NCI-H2107 treated with DMSO at 0.1 percent for 48 hours (cell line): ENCODE data around the gene TUB.

Experiments
- DNase-seq: peaks from one replicate; lab custom pipeline; 2025; ENCODE audit not compliant: unreplicated experiment; lab: John Stamatoyannopoulos, UW

Gene TUB

DNA sequence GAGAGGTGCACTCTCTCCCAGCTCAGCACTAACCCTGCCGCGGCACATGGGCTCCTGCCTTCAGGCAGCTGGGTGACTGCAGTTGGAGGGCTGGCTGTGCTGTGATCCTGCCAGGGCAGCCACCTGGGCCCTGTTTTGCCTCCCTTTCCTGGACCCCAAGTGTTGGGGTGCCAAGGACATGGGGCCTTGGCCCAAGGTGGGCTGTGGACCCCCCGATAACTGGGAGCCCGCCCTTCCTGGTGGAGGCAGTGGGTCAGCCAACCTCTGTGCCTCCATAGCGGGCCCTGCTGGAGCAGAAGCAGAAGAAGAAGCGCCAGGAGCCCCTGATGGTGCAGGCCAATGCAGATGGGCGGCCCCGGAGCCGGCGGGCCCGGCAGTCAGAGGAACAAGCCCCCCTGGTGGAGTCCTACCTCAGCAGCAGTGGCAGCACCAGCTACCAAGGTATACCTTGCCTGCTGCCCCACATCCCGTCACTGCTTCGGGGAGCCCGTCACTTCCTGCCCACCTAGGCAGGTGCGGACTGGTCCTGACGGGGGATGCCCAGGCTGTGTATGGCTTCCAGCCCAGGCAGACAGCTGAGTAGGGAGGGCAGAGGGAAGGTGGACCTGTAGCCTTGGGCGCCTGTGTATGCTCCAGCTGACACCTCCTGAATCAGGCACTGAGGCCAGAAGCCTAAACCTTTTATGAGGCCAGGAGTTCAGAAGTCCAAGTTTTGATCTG, 8.9 kb downstream of the TUB start:
- DNase-seq, result no peak

DNA sequence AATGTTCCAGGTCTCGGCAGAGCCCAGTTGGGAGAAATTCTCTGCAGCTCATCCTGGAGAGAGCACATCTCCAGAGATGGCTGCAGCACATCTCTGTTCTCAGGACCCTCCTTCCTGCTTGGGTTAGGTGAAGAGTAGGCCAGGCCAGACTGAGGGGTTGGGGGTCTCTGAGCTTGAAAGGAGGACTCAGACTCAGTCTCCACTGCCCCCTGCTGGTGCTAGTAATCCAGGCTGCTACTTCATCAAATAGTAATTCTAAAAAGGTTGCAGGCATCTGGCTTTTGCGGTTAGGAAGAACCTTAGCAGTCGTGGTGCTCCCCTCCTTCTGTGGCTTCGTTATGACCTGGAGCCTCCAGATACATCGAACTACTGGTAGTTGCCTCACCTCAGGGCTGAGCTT, 9.7 kb downstream of the TUB start:
- peak; percentile 22 for DNase-seq

DNA sequence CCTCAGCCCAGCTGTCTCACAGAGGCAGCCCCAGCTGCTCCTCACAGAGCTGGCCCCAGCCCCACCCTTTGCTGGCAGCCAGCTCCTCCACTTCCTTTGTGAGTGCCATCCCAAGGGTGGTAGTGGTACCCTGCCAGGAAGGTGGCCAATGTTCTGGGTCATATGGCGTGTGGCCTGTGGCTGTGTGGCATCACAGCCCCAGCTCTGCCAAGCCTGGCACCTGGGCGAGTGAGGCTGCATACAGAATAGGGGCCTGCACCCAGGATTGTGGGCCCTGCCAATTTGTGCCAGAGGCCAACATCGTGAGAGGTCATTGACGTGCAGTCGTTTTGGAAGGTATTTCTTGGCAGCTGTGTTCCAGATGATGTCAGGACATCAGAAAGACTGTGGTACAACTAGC, 10.7 kb downstream of the TUB start:
- no peak for DNase-seq

DNA sequence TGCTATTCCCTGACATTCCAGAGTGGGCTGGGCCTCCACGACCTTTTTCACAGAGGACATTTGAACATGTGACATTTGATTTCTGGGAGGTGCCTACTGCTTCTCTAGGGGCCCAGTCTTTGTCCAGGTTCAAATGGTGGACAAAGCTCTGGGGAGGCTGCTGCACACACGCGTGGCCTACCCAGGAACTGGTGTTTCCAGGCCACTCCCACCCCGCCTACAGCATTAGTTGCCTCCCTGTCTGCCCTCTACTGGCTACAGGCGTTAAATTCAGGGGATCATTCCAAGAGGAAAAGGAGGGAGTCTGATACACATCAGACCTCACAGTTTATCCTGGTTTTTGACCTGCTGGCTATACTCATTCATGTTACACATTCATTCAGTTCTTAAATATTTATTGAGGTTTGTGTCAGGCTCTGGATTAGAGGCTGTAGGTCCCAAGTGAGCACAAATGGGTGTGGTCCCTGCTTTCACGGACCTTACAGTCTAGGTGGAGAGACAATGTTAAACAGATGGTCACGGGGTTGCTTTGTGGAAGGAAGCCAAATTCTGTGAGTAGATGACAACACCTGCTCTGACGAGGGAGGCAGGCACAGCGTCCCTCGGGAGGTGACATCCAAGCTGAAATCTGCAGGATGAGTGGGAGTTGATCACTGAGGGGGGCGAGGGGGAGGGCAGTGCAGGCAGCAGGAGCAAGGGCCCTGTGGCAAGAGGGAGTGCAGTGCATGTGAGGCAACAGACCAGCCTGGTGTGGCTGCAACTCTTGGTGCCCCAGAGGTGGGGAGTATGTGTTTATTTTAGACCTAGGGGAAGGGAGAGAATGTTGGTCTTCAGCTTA, 11.8 kb downstream of the TUB start:
- DNase-seq, result peak; percentile 67

DNA sequence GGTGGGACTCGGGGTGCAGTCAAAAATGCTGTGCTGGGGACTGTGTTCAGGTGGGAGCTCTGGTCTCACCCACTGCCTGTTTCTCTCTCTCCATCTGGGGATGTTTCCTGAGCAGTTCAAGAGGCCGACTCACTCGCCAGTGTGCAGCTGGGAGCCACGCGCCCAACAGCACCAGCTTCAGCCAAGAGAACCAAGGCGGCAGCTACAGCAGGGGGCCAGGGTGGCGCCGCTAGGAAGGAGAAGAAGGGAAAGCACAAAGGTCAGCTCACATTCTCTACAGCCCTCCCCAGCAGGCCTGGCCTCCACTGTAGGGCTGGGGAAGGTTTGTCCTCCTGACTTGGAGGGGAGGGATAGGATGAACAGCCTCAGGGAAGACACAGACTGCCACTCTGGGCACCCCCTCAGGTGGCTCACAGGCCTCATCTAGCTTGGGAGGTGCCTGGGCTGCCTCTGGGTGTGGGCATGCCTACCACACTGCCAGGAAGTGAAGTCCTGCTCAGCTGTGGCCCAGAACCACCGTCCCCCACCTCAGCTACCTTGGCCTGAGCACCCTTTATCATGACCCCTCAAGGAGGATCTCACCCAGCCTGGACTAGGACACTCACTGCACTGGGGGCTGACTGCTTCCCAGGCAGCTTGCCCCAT, 13.0 kb downstream of the TUB start:
- no peak for DNase-seq

DNA sequence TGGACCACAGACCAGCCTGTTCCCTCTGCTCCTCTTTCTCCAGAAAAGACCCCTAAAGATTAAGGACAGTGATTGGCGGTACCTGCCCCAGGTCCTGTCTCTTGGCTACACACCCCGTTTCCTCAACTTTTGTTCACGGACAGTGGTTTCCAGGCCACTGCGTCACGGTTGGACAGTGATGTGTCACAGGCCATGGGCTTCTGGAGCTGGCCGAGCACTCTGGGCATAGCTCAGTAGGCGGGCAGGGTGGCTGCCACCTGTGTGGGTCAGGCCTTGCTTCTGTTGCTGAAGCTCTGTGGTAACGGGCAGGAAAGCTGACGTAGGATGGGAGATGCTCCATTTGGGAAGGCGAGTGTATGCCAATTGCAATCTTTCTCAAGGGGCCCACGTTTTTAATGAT, 13.6 kb downstream of the TUB start:
- DNase-seq, result no peak

DNA sequence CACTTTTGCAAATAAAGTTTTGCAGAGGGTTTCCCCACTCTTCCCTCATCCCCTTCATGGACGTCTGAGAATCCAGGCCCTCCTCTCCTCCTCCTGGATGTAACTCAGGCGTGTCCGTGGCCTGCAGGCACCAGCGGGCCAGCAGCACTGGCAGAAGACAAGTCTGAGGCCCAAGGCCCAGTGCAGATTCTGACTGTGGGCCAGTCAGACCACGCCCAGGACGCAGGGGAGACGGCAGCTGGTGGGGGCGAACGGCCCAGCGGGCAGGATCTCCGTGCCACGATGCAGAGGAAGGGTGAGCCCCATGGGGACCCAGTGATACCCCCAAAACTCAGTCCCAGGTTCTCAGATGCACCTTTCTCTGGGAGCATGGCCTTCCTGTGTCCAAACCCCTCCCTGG, 14.4 kb downstream of the TUB start:
- no peak for DNase-seq

DNA sequence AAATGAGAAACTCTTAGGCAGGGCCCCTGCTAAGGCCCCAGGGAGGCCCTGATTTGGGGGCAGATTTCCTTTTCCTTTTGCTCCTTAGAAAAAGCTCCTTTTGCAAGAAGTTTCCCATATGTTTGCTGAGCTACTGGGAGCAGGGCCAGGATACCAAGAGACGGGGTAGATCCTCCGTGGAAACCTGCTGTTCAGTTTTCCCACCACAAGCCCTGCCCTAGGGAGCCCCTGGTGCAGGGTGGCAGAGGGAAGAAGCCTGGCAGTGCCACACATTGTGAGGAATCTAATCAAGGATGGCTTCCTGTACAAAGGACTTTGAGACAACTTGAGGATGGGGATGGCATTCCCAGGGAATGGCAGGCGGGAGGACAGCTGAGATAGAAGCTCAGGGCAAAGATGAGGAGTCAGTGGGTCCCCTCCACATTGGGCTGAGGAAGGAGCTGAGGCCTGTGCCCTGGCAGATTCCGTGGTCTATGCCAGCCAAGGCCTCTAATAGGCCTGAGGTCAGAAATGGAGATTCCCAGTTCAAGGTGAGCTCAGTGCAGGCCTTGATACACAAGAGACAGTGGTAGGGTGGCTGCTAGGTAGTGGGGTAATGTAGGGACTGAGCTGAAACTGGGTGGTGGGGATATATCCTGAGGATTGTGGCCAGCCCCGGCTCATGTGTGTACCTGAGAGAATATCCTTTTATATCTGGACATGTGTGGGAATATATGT, 15.0 kb downstream of the TUB start:
- DNase-seq, result no peak

DNA sequence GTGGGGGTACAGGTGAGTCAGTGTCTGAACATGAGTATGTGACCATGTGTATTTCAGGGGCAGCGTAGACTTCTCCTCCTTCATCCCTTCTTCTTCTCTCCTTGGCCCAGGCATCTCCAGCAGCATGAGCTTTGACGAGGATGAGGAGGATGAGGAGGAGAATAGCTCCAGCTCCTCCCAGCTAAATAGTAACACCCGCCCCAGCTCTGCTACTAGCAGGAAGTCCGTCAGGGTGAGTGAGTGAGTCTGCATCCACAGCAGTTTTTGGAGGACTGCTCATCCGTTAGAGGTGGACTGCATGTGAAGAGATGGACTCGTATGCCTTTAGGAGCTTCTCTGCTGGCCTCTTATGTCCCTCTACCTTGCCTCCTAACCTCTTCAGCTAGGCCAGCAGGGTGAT, 15.6 kb downstream of the TUB start:
- no peak for DNase-seq

DNA sequence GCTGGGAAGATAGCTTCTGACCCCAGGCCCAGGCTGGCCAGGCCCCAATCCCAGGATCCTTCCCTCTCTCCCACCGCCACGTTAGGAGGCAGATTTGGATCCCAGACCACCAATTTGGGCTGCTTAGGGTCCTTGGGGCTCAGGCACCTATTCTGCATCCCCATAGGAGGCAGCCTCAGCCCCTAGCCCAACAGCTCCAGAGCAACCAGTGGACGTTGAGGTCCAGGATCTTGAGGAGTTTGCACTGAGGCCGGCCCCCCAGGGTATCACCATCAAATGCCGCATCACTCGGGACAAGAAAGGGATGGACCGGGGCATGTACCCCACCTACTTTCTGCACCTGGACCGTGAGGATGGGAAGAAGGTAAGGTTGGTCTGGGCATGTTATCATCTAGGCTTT, 16.1 kb downstream of the TUB start:
- DNase-seq, result no peak

DNA sequence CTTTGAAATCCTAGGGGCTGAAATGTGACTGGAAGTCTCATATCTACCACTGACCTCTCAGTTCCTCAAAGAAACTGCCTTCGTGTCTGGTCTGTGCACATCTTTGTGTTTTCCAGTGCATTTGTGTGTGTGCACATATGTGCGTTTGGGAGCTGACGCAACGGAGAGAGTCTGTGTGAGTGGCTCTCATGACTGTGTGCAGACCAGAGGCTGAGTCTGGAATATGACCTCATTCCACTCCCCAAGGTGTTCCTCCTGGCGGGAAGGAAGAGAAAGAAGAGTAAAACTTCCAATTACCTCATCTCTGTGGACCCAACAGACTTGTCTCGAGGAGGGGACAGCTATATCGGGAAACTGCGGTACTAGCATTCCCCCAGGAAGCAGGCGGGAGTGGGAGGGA, 16.5 kb downstream of the TUB start:
- DNase-seq, result no peak

DNA sequence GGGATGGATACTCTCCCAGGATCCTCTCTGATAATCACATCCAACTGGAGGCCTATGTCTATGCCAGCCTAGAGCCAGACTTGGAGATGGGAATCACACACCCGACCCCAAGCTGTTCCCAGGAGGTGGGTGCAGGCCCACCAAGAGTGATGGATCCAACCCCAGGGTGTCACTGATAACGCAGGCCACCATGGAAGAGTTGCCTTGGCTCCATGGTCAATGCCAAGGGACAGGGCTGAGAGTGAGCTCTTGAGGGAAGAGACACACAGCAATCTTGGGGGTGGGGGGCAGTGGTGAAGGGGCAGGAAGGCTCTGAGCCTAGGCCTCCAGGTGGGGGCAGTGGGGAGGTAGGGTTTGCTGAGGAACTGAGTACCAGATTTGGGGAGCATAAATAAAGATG, 16.9 kb downstream of the TUB start:
- no peak for DNase-seq

DNA sequence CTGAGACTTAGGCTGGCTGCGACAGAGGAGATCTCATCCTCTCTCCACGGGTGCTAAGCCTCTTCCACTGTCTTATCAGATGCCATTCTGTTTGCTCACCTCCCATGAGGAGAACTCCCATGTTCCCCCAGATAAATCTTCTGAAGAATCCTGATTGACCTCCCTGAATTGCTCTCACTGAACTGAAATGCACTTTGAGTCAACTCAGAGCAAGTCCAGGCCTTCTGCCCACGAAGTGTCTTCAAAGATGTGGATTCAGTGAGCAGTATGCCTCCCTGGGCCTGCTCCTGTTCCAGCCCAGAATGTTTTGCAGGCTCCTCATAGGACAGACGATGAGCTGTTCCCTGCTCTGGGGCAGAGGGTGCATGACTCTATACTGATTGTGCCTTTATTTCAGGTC, 17.4 kb downstream of the TUB start:
- no peak for DNase-seq

DNA sequence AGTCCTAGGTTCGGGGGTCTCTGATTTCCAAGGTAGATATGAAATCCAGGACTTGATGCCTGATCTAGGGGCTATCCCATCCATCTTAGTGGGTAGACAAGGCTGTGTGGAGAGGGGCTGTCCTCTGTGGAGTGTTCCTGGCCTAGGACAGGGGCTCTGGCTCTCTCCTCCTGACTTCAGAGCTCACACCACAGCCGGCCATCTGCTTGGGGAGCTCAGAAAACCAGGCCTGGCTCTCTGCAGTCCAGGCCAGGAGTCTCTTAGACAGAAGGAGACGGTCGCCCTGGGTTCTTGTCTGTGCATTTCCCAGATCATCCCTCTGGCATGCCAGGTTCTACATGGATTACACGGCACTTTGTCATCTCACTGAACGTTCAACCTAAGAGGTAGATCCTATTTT, 17.9 kb downstream of the TUB start:
- DNase-seq, result no peak

DNA sequence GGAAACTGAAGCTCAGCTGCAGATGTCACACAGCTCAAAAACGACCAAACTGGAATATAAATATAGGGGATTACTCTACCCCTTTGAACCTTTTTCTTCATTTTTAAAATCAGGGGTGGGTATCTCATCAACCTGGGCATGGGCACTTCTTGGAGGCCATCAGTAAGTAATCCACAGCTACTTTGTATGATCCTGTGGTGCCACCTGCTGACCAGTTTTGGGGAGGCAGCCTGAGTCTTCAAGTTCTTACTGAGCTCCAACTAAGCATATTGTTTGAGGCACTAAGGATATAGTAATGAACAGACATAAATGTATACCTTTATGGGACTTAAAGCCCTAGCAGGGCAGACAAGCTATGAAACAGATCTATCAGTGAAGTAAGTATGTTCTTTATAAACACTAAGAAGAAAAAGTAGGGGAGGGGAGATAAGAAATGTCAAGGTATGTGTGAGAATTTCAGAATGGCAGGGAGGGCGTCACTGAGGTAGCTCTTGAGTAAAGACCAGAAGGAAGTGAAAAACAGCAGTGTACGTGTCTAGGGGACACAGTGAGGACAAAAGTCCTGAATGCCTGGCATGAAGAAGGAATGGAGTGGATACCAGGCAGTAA, 18.4 kb downstream of the TUB start:
- peak; percentile 56 for DNase-seq

DNA sequence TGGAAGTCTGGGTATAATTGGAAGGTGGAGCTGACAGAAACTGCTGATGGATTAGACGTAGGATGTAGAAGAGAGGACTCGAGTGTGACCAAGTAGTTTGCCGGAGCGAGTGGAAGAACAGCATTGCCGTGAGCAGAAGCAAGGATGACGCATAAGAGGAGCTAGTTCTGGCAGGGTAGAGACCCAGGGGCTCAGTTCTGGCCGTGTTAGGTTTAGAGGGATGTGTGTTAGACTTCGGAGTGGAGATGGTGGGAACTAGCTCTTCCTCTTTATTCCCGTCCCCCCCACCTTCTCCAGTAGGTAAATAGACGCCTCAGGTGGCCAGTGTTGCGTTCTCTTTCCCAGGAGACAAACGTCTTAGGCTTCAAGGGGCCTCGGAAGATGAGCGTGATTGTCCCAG, 19.1 kb downstream of the TUB start:
- DNase-seq, result no peak

DNA sequence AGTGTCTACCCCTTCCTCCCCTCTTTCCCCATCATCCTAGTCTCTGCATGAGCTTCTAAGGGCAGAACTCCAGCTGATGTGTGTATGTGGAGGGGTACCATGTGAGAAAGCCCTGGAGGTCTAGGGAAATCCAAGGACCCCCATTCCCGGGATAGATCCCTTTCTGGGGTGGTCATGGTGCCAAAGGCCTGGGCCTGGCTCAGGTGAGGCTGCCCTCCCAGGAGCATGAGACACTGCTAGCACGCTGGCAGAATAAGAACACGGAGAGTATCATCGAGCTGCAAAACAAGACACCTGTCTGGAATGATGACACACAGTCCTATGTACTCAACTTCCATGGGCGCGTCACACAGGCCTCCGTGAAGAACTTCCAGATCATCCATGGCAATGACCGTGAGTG, 19.6 kb downstream of the TUB start:
- DNase-seq, result no peak

DNA sequence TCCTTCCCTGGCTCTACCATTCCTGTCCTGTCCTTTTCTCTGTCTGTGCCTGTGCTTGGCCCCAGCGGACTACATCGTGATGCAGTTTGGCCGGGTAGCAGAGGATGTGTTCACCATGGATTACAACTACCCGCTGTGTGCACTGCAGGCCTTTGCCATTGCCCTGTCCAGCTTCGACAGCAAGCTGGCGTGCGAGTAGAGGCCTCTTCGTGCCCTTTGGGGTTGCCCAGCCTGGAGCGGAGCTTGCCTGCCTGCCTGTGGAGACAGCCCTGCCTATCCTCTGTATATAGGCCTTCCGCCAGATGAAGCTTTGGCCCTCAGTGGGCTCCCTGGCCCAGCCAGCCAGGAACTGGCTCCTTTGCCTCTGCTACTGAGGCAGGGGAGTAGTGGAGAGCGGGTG, 20.4 kb downstream of the TUB start:
- no peak for DNase-seq

DNA sequence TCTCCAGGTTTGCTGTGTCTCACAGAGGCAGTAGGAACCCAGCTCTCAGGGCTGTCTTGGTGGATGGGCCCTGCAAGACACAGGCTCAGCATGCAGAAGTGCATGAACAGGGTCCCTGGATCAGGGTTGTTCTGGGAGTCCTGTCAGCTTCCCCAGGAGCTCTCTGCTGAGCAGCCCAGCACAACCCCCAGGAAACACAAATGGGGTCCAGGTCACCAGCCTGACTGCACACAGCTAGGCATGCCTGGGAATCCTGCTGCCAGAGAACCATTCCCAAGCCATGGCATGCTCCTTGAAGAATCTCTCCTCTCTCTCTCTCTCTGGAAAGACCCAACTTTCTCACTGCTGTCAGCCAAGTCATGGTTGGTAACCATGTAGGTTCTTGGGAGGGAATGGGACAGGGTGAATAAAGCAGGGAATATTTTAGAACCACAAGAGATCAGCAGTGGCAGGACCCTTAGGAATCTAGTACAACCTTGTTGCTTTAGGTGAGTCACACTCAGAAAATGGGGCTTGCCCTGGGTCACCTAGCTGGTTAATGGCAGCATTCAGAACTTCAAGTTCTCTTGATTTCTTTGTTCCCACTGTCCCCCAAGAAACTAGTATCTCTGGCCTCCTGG, 21.4 kb downstream of the TUB start:
- no peak for DNase-seq

DNA sequence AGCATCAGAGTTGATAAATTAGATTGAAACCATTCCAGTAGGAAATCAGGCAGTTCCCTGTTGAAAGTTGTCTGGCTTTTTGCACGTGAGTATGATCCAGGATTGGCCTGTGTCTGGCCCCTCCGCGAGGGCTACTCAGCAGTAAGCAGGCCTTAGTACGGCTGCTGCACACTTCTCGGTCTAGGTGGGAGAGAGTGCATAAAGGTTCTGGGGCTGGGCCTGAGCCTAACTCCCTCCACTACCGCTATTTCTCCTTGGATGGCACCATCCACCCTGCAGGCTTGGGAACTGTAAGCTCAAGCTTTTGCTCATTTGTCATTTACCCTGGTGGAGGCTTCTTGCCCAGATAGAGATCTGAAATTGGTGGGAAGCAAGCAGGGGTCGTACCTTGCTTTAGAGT, 22.0 kb downstream of the TUB start:
- DNase-seq, result no peak

DNA sequence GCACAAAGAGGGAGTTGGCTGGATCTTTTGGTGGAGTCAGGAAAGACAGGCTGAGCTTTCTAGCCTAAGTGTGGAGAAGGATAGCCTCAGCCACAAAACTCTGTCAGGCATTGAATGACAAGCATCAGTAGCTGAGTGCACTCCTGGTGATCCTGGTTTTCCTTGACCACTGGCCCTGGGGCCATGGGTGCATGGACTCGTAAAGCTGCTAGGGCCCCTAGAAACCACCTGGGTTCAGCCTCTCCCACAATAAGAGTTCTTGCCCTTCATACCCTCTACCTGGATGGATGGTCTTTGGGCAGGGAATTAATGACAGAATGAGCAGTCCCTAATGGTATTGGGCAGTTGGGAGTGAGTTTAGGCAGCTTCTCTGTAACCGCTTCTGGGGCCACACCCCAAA, 22.9 kb downstream of the TUB start:
- no peak for DNase-seq
